ENCODE measurements around the gene SAA2. TPM values are rescaled to one million over a fixed set of nuclear protein-coding genes. Genes with fewer than 3 reads are reported as not detected.

SAA2 gene
- total and polyA plus RNA-seq, 10 of the 15 experiments (the other 5 are each of a cell fraction or from before 2014, with no cell fraction given) = 0.18 to 4.1 (median 0.28) TPM; not detected in 2

DNA sequence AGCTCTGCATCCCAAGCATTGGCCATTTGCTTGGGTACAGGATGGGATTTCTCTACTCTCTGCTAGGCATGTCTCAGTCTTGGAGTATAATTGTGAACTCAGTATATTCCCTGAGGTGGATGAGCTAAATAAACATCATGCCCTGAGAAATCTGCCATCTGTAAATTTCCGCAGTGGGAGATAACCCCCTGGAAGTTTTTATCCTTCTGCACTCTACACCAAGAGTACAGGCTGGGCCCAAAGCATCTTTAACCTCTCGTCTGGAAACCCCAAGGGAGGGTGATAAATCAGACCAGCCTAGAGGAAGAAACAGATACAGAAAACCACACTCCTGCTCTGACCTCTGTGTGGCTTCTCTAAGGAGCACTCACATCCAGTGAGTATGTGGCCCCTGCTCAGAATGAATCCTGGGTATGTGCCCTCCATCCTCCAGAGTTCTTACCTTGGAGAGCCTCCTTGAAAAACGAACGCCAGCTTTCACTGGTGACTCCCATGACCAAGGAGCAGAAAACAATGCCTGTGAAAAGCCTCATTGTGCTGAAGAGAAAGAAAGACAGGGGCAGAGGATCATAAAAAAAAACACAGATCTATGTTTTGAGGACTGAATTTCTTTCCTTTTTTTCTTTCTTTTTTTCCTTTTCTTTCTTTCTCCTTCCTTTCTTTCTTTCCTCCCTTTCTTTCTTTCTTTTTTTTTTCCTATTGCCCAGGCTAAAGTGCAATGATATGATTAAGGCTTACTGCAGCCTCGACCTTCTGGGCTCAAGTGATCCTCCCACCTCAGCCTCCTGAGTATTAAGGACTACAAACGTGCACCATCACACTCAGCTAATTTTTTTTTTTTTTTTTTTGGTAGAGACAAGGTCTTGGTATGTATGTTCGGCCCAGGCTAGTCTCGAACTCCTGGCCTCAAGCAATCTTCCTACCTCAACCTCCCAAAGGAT lies 12.8 kb downstream of the SAA2 start:
- DNase-seq (ENCODE audit: low read depth, low spot score) (no peak), ATAC-seq (peak; percentile 34; the same call in 1 of the 3 replicates), FAIRE-seq (no peak)
- intact Hi-C loops (cut with micrococcal nuclease; ENCODE audit: unreplicated experiment) (no loop called here), in situ Hi-C loops (cut with MboI) (no loop called here)
- Histone ChIP-seq H3K4me2 (ENCODE audit: control insufficient read depth, insufficient read depth) (no peak overlapping the region), H3K4me1 (ENCODE audit: control insufficient read depth, insufficient read depth, low read length) (no peaks in the 10 kb centered on the region), H3K27me3 (replicated peaks in 1 of 2; ENCODE audit: control insufficient read depth in 2 of 2, insufficient read depth in 2 of 2, low read length in 1 of 2) (no peaks in the 10 kb centered on the region), H3K9me3 (replicated peaks; ENCODE audit: control insufficient read depth, insufficient read depth, low read length) (no peaks in the 10 kb centered on the region), H3K9ac (ENCODE audit: control insufficient read depth, insufficient read depth, low read length) (no peak overlapping the region), H3K27ac (ENCODE audit: control insufficient read depth, insufficient read depth) (no peak overlapping the region), H4K20me1 (ENCODE audit: control insufficient read depth, insufficient read depth) (no peaks in the 10 kb centered on the region), H2AFZ (ENCODE audit: control insufficient read depth, low read depth, low read length) (no peak overlapping the region), H3K36me3 (ENCODE audit: control insufficient read depth in 2 of 2, insufficient read depth in 2 of 2, low read length in 1 of 2) (no peaks in the 10 kb centered on the region), H3K4me3 (no peak overlapping the region), H3K79me2 (ENCODE audit: control insufficient read depth, insufficient read depth, low read length) (no peaks in the 10 kb centered on the region)
- BruUV-seq (replicated peaks) = no TSS peak
- TF ChIP-seq EZH2 (IDR thresholded peaks at IDR 0.05; ENCODE audit: borderline replicate concordance, control insufficient read depth, low read depth, low read length) (no peak), SMAD1 (IDR thresholded peaks at IDR 0.05; ENCODE audit: low read depth, partially characterized antibody) (no peak), GATAD2B (conservative IDR thresholded peaks at IDR 0.05; ENCODE audit: low read depth) (no peak), SRF (IDR thresholded peaks at IDR 0.05; ENCODE audit: low read depth in 2 of 2, low read length in 2 of 2) (no peak), MXI1 (IDR thresholded peaks at IDR 0.05; ENCODE audit: low read depth, low read length) (no peak), HDAC2 (IDR thresholded peaks at IDR 0.05) (no peak)
- TF ChIP-seq, protein P1, sequence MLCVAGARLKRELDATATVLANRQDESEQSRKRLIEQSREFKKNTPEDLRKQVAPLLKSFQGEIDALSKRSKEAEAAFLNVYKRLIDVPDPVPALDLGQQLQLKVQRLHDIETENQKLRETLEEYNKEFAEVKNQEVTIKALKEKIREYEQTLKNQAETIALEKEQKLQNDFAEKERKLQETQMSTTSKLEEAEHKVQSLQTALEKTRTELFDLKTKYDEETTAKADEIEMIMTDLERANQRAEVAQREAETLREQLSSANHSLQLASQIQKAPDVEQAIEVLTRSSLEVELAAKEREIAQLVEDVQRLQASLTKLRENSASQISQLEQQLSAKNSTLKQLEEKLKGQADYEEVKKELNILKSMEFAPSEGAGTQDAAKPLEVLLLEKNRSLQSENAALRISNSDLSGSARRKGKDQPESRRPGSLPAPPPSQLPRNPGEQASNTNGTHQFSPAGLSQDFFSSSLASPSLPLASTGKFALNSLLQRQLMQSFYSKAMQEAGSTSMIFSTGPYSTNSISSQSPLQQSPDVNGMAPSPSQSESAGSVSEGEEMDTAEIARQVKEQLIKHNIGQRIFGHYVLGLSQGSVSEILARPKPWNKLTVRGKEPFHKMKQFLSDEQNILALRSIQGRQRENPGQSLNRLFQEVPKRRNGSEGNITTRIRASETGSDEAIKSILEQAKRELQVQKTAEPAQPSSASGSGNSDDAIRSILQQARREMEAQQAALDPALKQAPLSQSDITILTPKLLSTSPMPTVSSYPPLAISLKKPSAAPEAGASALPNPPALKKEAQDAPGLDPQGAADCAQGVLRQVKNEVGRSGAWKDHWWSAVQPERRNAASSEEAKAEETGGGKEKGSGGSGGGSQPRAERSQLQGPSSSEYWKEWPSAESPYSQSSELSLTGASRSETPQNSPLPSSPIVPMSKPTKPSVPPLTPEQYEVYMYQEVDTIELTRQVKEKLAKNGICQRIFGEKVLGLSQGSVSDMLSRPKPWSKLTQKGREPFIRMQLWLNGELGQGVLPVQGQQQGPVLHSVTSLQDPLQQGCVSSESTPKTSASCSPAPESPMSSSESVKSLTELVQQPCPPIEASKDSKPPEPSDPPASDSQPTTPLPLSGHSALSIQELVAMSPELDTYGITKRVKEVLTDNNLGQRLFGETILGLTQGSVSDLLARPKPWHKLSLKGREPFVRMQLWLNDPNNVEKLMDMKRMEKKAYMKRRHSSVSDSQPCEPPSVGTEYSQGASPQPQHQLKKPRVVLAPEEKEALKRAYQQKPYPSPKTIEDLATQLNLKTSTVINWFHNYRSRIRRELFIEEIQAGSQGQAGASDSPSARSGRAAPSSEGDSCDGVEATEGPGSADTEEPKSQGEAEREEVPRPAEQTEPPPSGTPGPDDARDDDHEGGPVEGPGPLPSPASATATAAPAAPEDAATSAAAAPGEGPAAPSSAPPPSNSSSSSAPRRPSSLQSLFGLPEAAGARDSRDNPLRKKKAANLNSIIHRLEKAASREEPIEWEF (IDR thresholded peaks at IDR 0.05; ENCODE audit: insufficient replicate concordance, low read depth, low read length) = no peak
- TF ChIP-seq, protein P2, sequence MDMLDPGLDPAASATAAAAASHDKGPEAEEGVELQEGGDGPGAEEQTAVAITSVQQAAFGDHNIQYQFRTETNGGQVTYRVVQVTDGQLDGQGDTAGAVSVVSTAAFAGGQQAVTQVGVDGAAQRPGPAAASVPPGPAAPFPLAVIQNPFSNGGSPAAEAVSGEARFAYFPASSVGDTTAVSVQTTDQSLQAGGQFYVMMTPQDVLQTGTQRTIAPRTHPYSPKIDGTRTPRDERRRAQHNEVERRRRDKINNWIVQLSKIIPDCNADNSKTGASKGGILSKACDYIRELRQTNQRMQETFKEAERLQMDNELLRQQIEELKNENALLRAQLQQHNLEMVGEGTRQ (IDR thresholded peaks at IDR 0.05; ENCODE audit: borderline replicate concordance, low read depth, low read length) = no peak
- TF ChIP-seq, protein P3, sequence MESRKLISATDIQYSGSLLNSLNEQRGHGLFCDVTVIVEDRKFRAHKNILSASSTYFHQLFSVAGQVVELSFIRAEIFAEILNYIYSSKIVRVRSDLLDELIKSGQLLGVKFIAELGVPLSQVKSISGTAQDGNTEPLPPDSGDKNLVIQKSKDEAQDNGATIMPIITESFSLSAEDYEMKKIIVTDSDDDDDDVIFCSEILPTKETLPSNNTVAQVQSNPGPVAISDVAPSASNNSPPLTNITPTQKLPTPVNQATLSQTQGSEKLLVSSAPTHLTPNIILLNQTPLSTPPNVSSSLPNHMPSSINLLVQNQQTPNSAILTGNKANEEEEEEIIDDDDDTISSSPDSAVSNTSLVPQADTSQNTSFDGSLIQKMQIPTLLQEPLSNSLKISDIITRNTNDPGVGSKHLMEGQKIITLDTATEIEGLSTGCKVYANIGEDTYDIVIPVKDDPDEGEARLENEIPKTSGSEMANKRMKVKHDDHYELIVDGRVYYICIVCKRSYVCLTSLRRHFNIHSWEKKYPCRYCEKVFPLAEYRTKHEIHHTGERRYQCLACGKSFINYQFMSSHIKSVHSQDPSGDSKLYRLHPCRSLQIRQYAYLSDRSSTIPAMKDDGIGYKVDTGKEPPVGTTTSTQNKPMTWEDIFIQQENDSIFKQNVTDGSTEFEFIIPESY (IDR thresholded peaks at IDR 0.05) = no peak
- TF ChIP-seq, protein P4, sequence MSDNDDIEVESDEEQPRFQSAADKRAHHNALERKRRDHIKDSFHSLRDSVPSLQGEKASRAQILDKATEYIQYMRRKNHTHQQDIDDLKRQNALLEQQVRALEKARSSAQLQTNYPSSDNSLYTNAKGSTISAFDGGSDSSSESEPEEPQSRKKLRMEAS (IDR thresholded peaks at IDR 0.05; ENCODE audit: low read depth, low read length) = no peak
- CTCF ChIA-PET = interaction anchor here (0.7 to 1.7 kb wide), 3 partner anchors 8 to 199 kb away, joined by 3 to 9 read pairs (median 4); no protein-coding TSS in a partner anchor
- POLR2A ChIA-PET = no interaction called here
- RAD21 ChIA-PET (ENCODE audit: unreplicated experiment) = interaction anchor here (2.1 kb wide), 1 partner anchor 8 kb away, joined by 8 read pairs; no protein-coding TSS in a partner anchor
- 38% methylated on average over 7 of the region's 8 CpGs for WGBS (ENCODE audit: insufficient coverage, insufficient replicate concordance, low lambda C conversion rate, missing lambda C conversion rate)
- SMC1A ChIA-PET (ENCODE audit: uncharacterized antibody, unreplicated experiment) = interaction anchor here (0.5 to 1.4 kb wide), 3 partner anchors 8 to 175 kb away, joined by 3 read pairs; no protein-coding TSS in a partner anchor
